Liver (tissue), 9 donors: Measurements from ENCODE around the gene TGIF1. TPM values are rescaled to one million over a fixed set of nuclear protein-coding genes. Genes with fewer than 3 reads are reported as not detected.
A peak's percentile ranks its signal among the peaks of the same experiment; 100 is the strongest.

Source experiments
- DNase-seq: peaks from one replicate; pipeline ENCODE4 v3.0.0-alpha.2; 2017; ENCODE audit warnings: low spot score
- H3K27ac ChIP-seq, 2 donors: one replicate each; pipeline ENCODE4 v1.7.0; 2013; ENCODE audit warnings: inconsistent platforms in 2 of 2, low read length in 2 of 2, control low read depth in 1 of 2, low read depth in 1 of 2, mild to moderate bottlenecking in 1 of 2
- H3K27me3 ChIP-seq, 4 donors: one replicate each; pipeline versions ENCODE4 v1.6.1 to v1.7.0; 2013; ENCODE audit warnings: low read length in 3 of 4, inconsistent platforms in 1 of 4, mild to moderate bottlenecking in 1 of 4, moderate library complexity in 1 of 4; ENCODE audit not compliant: control insufficient read depth in 4 of 4, insufficient read depth in 4 of 4
- H3K36me3 ChIP-seq, 4 donors: one replicate each; pipeline versions ENCODE4 v1.6.1 to v1.7.0; 2013; ENCODE audit warnings: low read length in 3 of 4, mild to moderate bottlenecking in 3 of 4, low read depth in 1 of 4, moderate library complexity in 1 of 4; ENCODE audit not compliant: control insufficient read depth in 4 of 4, insufficient read depth in 3 of 4
- H3K4me1 ChIP-seq, 4 donors: one replicate each; pipeline versions ENCODE4 v1.6.1 to v1.7.0; 2013; ENCODE audit warnings: low read length in 3 of 4, mild to moderate bottlenecking in 3 of 4, moderate library complexity in 1 of 4; ENCODE audit not compliant: control insufficient read depth in 4 of 4, insufficient read depth in 4 of 4
- H3K4me3 ChIP-seq, 3 donors: one replicate each; pipeline versions ENCODE4 v1.6.1 to v1.7.0; 2013; ENCODE audit warnings: low read length in 3 of 3, control low read depth in 1 of 3, low read depth in 1 of 3, mild to moderate bottlenecking in 1 of 3
- H3K9ac ChIP-seq, 2 donors: one replicate each; pipeline ENCODE4 v1.7.0; 2013; ENCODE audit warnings: low read length in 2 of 2, mild to moderate bottlenecking in 2 of 2, moderate library complexity in 2 of 2, control low read depth in 1 of 2, low read depth in 1 of 2
- H3K9me3 ChIP-seq, 4 donors: one replicate each; pipeline versions ENCODE4 v1.6.1 to v1.7.0; 2013; ENCODE audit warnings: low read length in 3 of 4; ENCODE audit not compliant: control insufficient read depth in 4 of 4
- ATF3 ChIP-seq: IDR thresholded peaks from 2 replicates; pipeline ENCODE4 v1.6.1; 2016; ENCODE audit warnings: antibody characterized with exemption
- CTCF ChIP-seq: fragments of 150-350 bp; IDR thresholded peaks from 2 replicates; pipeline ENCODE4 v1.5.1; 2017; ENCODE audit warnings: improper control_type of control experiment, low read depth, low read length; ENCODE audit not compliant: missing input control
- FOXA1 ChIP-seq: IDR thresholded peaks from 2 replicates; pipeline ENCODE4 v1.6.1; 2016; ENCODE audit warnings: antibody characterized with exemption
- FOXA2 ChIP-seq: IDR thresholded peaks from 2 replicates; pipeline ENCODE4 v1.6.1; 2016; ENCODE audit warnings: antibody characterized with exemption
- HNF4A ChIP-seq, 2 donors: conservative IDR thresholded peaks; 2 replicates each; pipeline ENCODE4 v1.6.1; 2016; ENCODE audit warnings: antibody characterized with exemption in 2 of 2, mild to moderate bottlenecking in 2 of 2
- HNF4G ChIP-seq: IDR thresholded peaks from 2 replicates; pipeline ENCODE4 v1.6.1; 2016; ENCODE audit warnings: antibody characterized with exemption
- JUND ChIP-seq, 2 donors: IDR thresholded peaks; 2 replicates each; pipeline ENCODE4 v1.6.1; 2016; ENCODE audit warnings: antibody characterized with exemption in 2 of 2
- MAX ChIP-seq: IDR thresholded peaks from 2 replicates; pipeline ENCODE4 v1.6.1; 2016; ENCODE audit warnings: antibody characterized with exemption
- NR2F2 ChIP-seq: IDR thresholded peaks from 2 replicates; pipeline ENCODE4 v1.6.1; 2016; ENCODE audit warnings: antibody characterized with exemption
- RAD21 ChIP-seq, 2 donors: IDR thresholded peaks; 2 replicates each; pipeline ENCODE4 v1.6.1; 2016; ENCODE audit warnings: antibody characterized with exemption in 2 of 2, mild to moderate bottlenecking in 2 of 2
- RXRA ChIP-seq, 2 donors: IDR thresholded peaks; 2 replicates each; pipeline ENCODE4 v1.6.1; 2017 to 2018; ENCODE audit warnings: antibody characterized with exemption in 2 of 2, mild to moderate bottlenecking in 1 of 2
- TAF1 ChIP-seq: conservative IDR thresholded peaks from 2 replicates; pipeline ENCODE4 v1.6.1; 2016; ENCODE audit warnings: antibody characterized with exemption, mild to moderate bottlenecking
- WGBS: extraction: QIAGEN DNeasy Blood & Tissue Kit; methylation state at CpG from one replicate; pipeline ENCODE4 v1.1.7; 2013; 5-methylcytosine and 5-hydroxymethylcytosine counted together
- polyA plus RNA-seq, 2 donors: library from polyadenylated mRNA; stranded (reverse) in 1 of 2; unstranded in 1 of 2; fragments of 200-250 nt in 1 of 2; fragments of >200 nt in 1 of 2; fragmentation: Nextera tagmentation in 1 of 2; extraction: Ambion mirVana in 1 of 2; gene quantifications; one replicate each; pipeline versions ENCODE4 v1.2.1 to v1.2.3, GENCODE V29; 2013 to 2015
- total RNA-seq, 2 donors: library from RNA; depleted of rRNA; stranded (reverse); fragments of >200 nt; gene quantifications; one replicate each; pipeline ENCODE4 v1.2.3, GENCODE V29; 2014
- TF ChIP-seq, protein P1 (sequence below): IDR thresholded peaks from 2 replicates; pipeline ENCODE4 v1.6.1; 2016; ENCODE audit warnings: antibody characterized with exemption, mild to moderate bottlenecking
- donor health status: healthy.
- donor health status: healthy.
- donor health status: healthy.
- donor health status: healthy.
- donor health status: healthy.

Gene TGIF1
- total and polyA plus RNA-seq, 4 donors: 13.1 to 26.4 (median 18.4) TPM

DNA sequence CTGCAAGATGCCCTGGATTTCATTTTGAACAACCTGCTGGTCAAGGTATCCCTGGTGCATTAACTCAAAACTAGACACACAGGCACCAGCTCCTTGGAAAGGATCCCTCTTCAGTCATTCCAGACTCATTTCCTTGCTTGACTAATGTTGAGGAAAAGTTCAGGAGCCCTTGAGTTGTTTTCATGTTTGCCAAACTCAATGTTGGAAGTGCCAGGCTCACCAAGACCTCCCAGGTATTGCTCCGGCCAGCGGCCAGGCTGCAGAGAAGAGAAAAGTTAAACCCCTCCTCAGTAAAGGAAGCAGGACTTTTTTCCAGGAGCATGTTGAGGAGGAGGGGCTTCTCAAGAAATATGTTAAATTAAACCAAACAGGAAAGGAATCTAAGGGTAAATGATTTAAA is 42.7 kb downstream of the TGIF1 start:
- no peak for DNase-seq
- Histone ChIP-seq H3K9ac (no peak overlapping the region), H3K27ac (no peak overlapping the region), H3K27me3 (no peaks in the 10 kb centered on the region), H3K4me1 (peaks cover 0 to 27% (median 12%) of the 10 kb centered on the region in 4 donors), H3K9me3 (no peaks in the 10 kb centered on the region), H3K4me3 (no peak overlapping the region), H3K36me3 (no peaks in the 10 kb centered on the region)
- TF ChIP-seq HNF4A (conservative IDR thresholded peaks at IDR 0.05): no peak
- no peak for TF ChIP-seq MAX
- no peak for TF ChIP-seq FOXA2
- no peak for TF ChIP-seq ATF3
- TF ChIP-seq TAF1: no peak
- no peak for TF ChIP-seq FOXA1
- no peak for TF ChIP-seq RAD21 (IDR thresholded peaks at IDR 0.05)
- no peak for TF ChIP-seq RXRA (IDR thresholded peaks at IDR 0.05)
- TF ChIP-seq, protein P1, sequence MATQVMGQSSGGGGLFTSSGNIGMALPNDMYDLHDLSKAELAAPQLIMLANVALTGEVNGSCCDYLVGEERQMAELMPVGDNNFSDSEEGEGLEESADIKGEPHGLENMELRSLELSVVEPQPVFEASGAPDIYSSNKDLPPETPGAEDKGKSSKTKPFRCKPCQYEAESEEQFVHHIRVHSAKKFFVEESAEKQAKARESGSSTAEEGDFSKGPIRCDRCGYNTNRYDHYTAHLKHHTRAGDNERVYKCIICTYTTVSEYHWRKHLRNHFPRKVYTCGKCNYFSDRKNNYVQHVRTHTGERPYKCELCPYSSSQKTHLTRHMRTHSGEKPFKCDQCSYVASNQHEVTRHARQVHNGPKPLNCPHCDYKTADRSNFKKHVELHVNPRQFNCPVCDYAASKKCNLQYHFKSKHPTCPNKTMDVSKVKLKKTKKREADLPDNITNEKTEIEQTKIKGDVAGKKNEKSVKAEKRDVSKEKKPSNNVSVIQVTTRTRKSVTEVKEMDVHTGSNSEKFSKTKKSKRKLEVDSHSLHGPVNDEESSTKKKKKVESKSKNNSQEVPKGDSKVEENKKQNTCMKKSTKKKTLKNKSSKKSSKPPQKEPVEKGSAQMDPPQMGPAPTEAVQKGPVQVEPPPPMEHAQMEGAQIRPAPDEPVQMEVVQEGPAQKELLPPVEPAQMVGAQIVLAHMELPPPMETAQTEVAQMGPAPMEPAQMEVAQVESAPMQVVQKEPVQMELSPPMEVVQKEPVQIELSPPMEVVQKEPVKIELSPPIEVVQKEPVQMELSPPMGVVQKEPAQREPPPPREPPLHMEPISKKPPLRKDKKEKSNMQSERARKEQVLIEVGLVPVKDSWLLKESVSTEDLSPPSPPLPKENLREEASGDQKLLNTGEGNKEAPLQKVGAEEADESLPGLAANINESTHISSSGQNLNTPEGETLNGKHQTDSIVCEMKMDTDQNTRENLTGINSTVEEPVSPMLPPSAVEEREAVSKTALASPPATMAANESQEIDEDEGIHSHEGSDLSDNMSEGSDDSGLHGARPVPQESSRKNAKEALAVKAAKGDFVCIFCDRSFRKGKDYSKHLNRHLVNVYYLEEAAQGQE: no peak
- no peak for TF ChIP-seq CTCF
- TF ChIP-seq NR2F2: no peak
- no peak for TF ChIP-seq JUND (IDR thresholded peaks at IDR 0.05)
- 93% methylated on average over 2 of the region's 2 CpGs for WGBS

- Histone ChIP-seq H3K4me1 (peaks cover 0 to 27% (median 13%) of the 10 kb centered on the region in 4 donors), H3K9ac (no peak overlapping the region), H3K36me3 (no peaks in the 10 kb centered on the region), H3K9me3 (no peaks in the 10 kb centered on the region), H3K4me3 (no peak overlapping the region), H3K27ac (peak overlapping the region in 1 of 2 donors; percentile 4), H3K27me3 (no peaks in the 10 kb centered on the region)
- TF ChIP-seq TAF1 (no peak), CTCF (no peak), HNF4A (conservative IDR thresholded peaks at IDR 0.05) (no peak), RXRA (IDR thresholded peaks at IDR 0.05) (no peak), HNF4G (no peak)
- no peak for DNase-seq
- WGBS: 57% methylated on average over 9 of the region's 9 CpGs
Measured at GRCh38 chr18:3493501-3494244, 43.7 kb downstream of the TGIF1 start.
